H1 (cell line): Measurements from ENCODE around the gene IL20RB. TPM values are rescaled to one million over a fixed set of nuclear protein-coding genes. Genes with fewer than 3 reads are reported as not detected.

Experiments
- KDM5A ChIP-seq: fragments of 200-600 bp; IDR thresholded peaks from 2 replicates; pipeline ENCODE4 v1.7.1; 2012; ENCODE audit warnings: mild to moderate bottlenecking, low read length, inconsistent platforms, mixed read lengths
- RBBP5 ChIP-seq: IDR thresholded peaks from 2 replicates; pipeline ENCODE4 v1.7.1; 2012; ENCODE audit warnings: low read depth, mild to moderate bottlenecking, inconsistent platforms, low read length, moderate library complexity, borderline replicate concordance
- RXRA ChIP-seq: IDR thresholded peaks from 2 replicates; pipeline ENCODE4 v1.6.1; 2011; ENCODE audit warnings: low read depth, mild to moderate bottlenecking, low read length, moderate library complexity; ENCODE audit not compliant: insufficient read depth
- SP4 ChIP-seq: IDR thresholded peaks from 2 replicates; pipeline ENCODE4 v1.6.1; 2012; ENCODE audit warnings: low read length, inconsistent platforms
- TCF12 ChIP-seq: IDR thresholded peaks from 2 replicates; pipeline ENCODE4 v1.6.1; 2011; ENCODE audit warnings: low read depth, mild to moderate bottlenecking, low read length
- polyA plus RNA-seq, 7 experiments: library from polyadenylated mRNA; depleted of rRNA in 3 of 7; stranded (reverse) in 5 of 7; unstranded in 2 of 7; fragments of >200 nt in 5 of 7; fragments of 200-250 nt in 2 of 7; gene quantifications; 1 replicate in 5 of 7; 2 replicates in 1 of 7; 4 replicates in 1 of 7; pipeline versions ENCODE4 v1.2.1 to v1.2.3, GENCODE V29; 2011 to 2013; ENCODE audit warnings: missing spikeins in 2 of 7, mixed read lengths in 2 of 7
- total RNA-seq: library from RNA; stranded (reverse); fragmentation: NEBNext Ultra II Directional; extraction: Animal tissue kit (Norgen Biotek cat#: 25700); gene quantifications from 2 replicates; pipeline ENCODE4 v1.2.1, GENCODE V29; 2021
- TF ChIP-seq, protein P1 (sequence below): fragments of 300-600 bp; sonication (generic); IDR thresholded peaks from 2 replicates; pipeline ENCODE4 v1.7.1; 2012; ENCODE audit warnings: low read length, moderate library complexity, mild to moderate bottlenecking, inconsistent platforms; ENCODE audit not compliant: insufficient replicate concordance

The IL20RB gene
- total and polyA plus RNA-seq, 2 of the 8 experiments (the other 6 are each of a cell fraction or from before 2014, with no cell fraction given) = 1.6 to 1.8 TPM

DNA sequence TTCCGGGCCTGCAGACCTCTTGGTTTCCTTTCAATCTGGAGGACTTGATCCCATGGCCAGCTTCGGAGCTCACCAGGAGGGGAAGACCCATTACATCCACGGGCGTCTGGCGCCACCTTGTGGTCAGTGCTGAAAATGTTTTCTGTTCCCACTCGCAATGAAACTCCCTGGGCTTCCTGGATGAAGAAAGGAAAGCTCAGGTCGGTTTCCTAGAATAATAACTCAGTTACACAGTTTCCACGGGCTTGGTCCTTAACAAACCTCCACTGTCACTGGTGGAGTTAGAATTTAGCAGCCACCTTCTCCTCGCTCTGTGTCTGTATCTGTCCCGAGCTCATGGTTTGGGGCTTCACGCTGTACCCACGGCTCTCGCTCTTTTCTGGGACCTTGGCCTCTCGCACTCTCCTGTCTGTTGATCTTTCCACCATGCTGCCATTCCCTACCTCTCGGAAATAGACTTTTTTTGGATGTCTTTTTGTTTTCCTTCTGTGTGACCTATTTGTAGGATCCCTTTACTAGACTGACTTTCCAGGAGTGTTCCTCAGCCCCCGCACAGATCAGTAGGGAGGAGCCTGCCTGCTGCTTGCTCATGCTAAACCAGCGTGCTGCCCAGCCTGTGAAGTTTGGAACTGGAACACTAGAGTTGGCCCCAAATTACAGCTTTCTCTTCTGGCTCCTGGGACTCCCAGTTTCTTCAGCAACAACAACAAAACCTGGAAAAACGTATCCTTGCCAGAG lies 56.3 kb downstream of the IL20RB start (continued):
- TF ChIP-seq, protein P1, sequence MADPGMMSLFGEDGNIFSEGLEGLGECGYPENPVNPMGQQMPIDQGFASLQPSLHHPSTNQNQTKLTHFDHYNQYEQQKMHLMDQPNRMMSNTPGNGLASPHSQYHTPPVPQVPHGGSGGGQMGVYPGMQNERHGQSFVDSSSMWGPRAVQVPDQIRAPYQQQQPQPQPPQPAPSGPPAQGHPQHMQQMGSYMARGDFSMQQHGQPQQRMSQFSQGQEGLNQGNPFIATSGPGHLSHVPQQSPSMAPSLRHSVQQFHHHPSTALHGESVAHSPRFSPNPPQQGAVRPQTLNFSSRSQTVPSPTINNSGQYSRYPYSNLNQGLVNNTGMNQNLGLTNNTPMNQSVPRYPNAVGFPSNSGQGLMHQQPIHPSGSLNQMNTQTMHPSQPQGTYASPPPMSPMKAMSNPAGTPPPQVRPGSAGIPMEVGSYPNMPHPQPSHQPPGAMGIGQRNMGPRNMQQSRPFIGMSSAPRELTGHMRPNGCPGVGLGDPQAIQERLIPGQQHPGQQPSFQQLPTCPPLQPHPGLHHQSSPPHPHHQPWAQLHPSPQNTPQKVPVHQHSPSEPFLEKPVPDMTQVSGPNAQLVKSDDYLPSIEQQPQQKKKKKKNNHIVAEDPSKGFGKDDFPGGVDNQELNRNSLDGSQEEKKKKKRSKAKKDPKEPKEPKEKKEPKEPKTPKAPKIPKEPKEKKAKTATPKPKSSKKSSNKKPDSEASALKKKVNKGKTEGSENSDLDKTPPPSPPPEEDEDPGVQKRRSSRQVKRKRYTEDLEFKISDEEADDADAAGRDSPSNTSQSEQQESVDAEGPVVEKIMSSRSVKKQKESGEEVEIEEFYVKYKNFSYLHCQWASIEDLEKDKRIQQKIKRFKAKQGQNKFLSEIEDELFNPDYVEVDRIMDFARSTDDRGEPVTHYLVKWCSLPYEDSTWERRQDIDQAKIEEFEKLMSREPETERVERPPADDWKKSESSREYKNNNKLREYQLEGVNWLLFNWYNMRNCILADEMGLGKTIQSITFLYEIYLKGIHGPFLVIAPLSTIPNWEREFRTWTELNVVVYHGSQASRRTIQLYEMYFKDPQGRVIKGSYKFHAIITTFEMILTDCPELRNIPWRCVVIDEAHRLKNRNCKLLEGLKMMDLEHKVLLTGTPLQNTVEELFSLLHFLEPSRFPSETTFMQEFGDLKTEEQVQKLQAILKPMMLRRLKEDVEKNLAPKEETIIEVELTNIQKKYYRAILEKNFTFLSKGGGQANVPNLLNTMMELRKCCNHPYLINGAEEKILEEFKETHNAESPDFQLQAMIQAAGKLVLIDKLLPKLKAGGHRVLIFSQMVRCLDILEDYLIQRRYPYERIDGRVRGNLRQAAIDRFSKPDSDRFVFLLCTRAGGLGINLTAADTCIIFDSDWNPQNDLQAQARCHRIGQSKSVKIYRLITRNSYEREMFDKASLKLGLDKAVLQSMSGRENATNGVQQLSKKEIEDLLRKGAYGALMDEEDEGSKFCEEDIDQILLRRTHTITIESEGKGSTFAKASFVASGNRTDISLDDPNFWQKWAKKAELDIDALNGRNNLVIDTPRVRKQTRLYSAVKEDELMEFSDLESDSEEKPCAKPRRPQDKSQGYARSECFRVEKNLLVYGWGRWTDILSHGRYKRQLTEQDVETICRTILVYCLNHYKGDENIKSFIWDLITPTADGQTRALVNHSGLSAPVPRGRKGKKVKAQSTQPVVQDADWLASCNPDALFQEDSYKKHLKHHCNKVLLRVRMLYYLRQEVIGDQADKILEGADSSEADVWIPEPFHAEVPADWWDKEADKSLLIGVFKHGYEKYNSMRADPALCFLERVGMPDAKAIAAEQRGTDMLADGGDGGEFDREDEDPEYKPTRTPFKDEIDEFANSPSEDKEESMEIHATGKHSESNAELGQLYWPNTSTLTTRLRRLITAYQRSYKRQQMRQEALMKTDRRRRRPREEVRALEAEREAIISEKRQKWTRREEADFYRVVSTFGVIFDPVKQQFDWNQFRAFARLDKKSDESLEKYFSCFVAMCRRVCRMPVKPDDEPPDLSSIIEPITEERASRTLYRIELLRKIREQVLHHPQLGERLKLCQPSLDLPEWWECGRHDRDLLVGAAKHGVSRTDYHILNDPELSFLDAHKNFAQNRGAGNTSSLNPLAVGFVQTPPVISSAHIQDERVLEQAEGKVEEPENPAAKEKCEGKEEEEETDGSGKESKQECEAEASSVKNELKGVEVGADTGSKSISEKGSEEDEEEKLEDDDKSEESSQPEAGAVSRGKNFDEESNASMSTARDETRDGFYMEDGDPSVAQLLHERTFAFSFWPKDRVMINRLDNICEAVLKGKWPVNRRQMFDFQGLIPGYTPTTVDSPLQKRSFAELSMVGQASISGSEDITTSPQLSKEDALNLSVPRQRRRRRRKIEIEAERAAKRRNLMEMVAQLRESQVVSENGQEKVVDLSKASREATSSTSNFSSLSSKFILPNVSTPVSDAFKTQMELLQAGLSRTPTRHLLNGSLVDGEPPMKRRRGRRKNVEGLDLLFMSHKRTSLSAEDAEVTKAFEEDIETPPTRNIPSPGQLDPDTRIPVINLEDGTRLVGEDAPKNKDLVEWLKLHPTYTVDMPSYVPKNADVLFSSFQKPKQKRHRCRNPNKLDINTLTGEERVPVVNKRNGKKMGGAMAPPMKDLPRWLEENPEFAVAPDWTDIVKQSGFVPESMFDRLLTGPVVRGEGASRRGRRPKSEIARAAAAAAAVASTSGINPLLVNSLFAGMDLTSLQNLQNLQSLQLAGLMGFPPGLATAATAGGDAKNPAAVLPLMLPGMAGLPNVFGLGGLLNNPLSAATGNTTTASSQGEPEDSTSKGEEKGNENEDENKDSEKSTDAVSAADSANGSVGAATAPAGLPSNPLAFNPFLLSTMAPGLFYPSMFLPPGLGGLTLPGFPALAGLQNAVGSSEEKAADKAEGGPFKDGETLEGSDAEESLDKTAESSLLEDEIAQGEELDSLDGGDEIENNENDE = no peak
- no peak for TF ChIP-seq RBBP5
- TF ChIP-seq KDM5A = no peak
- no peak for TF ChIP-seq RXRA
- TF ChIP-seq TCF12 = no peak
- TF ChIP-seq SP4 = no peak
- TF ChIP-seq, all 59 proteins: peak for 5
